ENCODE measurements around the gene GPRC5C. TPM values are rescaled to one million over a fixed set of nuclear protein-coding genes. Genes with fewer than 3 reads are reported as not detected.
A peak's percentile ranks its signal among the peaks of the same experiment; 100 is the strongest.

Gene GPRC5C
- total RNA-seq, 1 donor from 2014 or later, result 93.3 TPM

GRCh38 chr17:74457146-74457819 is 25.4 kb downstream of the GPRC5C start:
- H3K27ac Mint-ChIP-seq (ENCODE audit: unreplicated experiment), result peak overlapping the region; percentile 74
- H3K36me3 Mint-ChIP-seq (ENCODE audit: unreplicated experiment), result no peaks in the 10 kb centered on the region
- H3K4me1 Mint-ChIP-seq (ENCODE audit: low read depth, unreplicated experiment), result peaks cover 34% of the 10 kb centered on the region
- peaks cover 16% of the 10 kb centered on the region for H3K27me3 Mint-ChIP-seq (ENCODE audit: unreplicated experiment)
- DNase-seq, result peak; percentile 85
- TF ChIP-seq CTCF (IDR thresholded peaks at IDR 0.05; ENCODE audit: partially characterized antibody, unreplicated experiment), result peak; percentile 94
- H3K9me3 Mint-ChIP-seq (ENCODE audit: unreplicated experiment), result peaks cover 13% of the 10 kb centered on the region
- H3K4me3 Mint-ChIP-seq (ENCODE audit: unreplicated experiment), result no peak overlapping the region

GRCh38 chr17:74457820-74458166 is 25.9 kb downstream of the GPRC5C start:
- H3K9me3 Mint-ChIP-seq (ENCODE audit: unreplicated experiment), result peaks cover 8% of the 10 kb centered on the region
- peak; percentile 40 for TF ChIP-seq CTCF (IDR thresholded peaks at IDR 0.05; ENCODE audit: partially characterized antibody, unreplicated experiment)
- no peak overlapping the region for H3K4me3 Mint-ChIP-seq (ENCODE audit: unreplicated experiment)
- DNase-seq, result no peak
- H3K4me1 Mint-ChIP-seq (ENCODE audit: low read depth, unreplicated experiment), result peaks cover 32% of the 10 kb centered on the region
- H3K36me3 Mint-ChIP-seq (ENCODE audit: unreplicated experiment), result no peaks in the 10 kb centered on the region
- no peak overlapping the region for H3K27ac Mint-ChIP-seq (ENCODE audit: unreplicated experiment)
- H3K27me3 Mint-ChIP-seq (ENCODE audit: unreplicated experiment), result peaks cover 12% of the 10 kb centered on the region

GRCh38 chr17:74458835-74459234 is 26.9 kb downstream of the GPRC5C start:
- TF ChIP-seq CTCF (IDR thresholded peaks at IDR 0.05; ENCODE audit: partially characterized antibody, unreplicated experiment), result no peak
- no peak for DNase-seq
- H3K27me3 Mint-ChIP-seq (ENCODE audit: unreplicated experiment), result peaks cover 15% of the 10 kb centered on the region
- peaks cover 7% of the 10 kb centered on the region for H3K9me3 Mint-ChIP-seq (ENCODE audit: unreplicated experiment)
- H3K36me3 Mint-ChIP-seq (ENCODE audit: unreplicated experiment), result no peaks in the 10 kb centered on the region
- H3K4me3 Mint-ChIP-seq (ENCODE audit: unreplicated experiment), result no peak overlapping the region
- H3K27ac Mint-ChIP-seq (ENCODE audit: unreplicated experiment), result no peak overlapping the region
- peaks cover 33% of the 10 kb centered on the region for H3K4me1 Mint-ChIP-seq (ENCODE audit: low read depth, unreplicated experiment)

- no peak overlapping the region for H3K4me3 Mint-ChIP-seq (ENCODE audit: unreplicated experiment)
These were observed 27.7 kb downstream of the GPRC5C start for GRCh38 chr17:74459622-74460021.

More at GRCh38 chr17:74459622-74460021, 27.7 kb downstream of the GPRC5C start:
- Mint-ChIP-seq H3K27me3 (ENCODE audit: unreplicated experiment) (peaks cover 12% of the 10 kb centered on the region), H3K27ac (ENCODE audit: unreplicated experiment) (no peak overlapping the region), H3K9me3 (ENCODE audit: unreplicated experiment) (peaks cover 7% of the 10 kb centered on the region), H3K4me1 (ENCODE audit: low read depth, unreplicated experiment) (peaks cover 33% of the 10 kb centered on the region), H3K36me3 (ENCODE audit: unreplicated experiment) (no peaks in the 10 kb centered on the region)
- TF ChIP-seq CTCF (IDR thresholded peaks at IDR 0.05; ENCODE audit: partially characterized antibody, unreplicated experiment), result no peak
- no peak for DNase-seq

Data from glutamatergic neuron (in vitro differentiated cells).